Activated CD4-positive, alpha-beta T cell treated with anti-CD3 and anti-CD28 coated beads, Interleukin-2, Interleukin-6, amounts not matched to agents 100 ng/mL and 50 ng/mL, durations not matched to agents 16 hours and 8 hours (primary cell): ENCODE results near the gene EIF3F.
A peak's percentile ranks its signal among the peaks of the same experiment; 100 is the strongest.
"Not testable (repeated sequence)": the region's sequence is repeated elsewhere in the genome, so short reads cannot be mapped to it uniquely, and the experiment has no call there.

ENCODE experiments used
- DNase-seq: peaks from one replicate; pipeline ENCODE4 v3.0.0-alpha.2; 2020

Gene EIF3F, protein sequence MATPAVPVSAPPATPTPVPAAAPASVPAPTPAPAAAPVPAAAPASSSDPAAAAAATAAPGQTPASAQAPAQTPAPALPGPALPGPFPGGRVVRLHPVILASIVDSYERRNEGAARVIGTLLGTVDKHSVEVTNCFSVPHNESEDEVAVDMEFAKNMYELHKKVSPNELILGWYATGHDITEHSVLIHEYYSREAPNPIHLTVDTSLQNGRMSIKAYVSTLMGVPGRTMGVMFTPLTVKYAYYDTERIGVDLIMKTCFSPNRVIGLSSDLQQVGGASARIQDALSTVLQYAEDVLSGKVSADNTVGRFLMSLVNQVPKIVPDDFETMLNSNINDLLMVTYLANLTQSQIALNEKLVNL

DNA sequence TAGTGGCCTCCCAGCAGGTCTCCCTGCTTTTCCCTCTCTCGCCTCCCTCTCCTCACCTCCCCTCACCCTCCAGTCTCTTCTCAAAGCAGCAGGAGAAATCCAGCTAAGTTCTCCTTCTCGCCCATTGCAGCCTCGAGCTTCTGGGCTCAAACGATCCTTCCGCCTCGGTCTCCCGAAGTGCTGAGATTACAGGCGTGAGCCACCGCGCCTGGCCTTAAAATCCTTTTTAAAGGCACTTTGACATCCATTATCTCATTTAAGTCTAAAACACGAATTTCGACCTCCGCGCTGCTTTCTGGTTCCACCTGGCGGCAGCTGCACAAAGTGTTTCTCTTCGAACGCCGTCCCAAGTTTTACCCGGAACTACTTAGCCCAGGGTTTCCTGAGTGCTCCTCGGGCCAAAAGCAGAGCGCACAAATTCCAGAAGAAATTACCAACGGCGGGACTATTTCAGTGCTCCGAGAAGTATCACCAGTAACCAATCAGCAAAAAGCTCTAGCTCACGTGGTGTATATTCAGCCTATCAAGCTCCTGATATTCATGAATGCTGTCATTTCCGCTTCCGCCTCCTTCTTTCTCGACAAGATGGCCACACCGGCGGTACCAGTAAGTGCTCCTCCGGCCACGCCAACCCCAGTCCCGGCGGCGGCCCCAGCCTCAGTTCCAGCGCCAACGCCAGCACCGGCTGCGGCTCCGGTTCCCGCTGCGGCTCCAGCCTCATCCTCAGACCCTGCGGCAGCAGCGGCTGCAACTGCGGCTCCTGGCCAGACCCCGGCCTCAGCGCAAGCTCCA, at the start of gene EIF3F:
TSS of gene EIF3F (plus strand) at position 570 of the 792 bp plus-strand sequence. CDS start at position 586, 16 bp downstream.
- peak; percentile 96 for DNase-seq

GRCh38 chr11:7941146-7941545, 46.0 kb upstream of the EIF3F start:
- DNase-seq = no peak

GRCh38 chr11:7941608-7942007, 45.5 kb upstream of the EIF3F start, which contains the start of gene OR10A3:
TSS of gene OR10A3 (minus strand) at chr11:7941708. CDS start at chr11:7939520, 2,188 bp downstream.
- DNase-seq = no peak

DNA sequence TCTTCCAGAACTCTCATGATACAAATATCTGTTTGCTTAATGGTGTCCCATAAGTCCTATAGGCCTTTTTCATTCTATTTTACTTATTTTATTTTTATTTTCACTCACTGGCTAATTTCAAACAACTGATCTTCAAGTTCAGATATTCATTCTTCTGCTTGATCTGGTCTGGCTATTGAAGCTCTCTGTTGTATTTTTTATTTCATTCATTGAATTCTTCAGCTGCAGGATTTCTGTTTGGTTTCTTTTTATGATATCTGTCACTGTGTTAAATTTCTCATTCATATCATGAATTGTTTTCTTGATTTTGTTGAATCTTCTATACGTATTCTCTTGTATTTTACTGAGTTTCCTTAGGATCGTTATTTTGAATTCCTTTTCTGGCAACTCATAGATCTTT, 43.0 kb upstream of the EIF3F start:
- DNase-seq = no peak

GRCh38 chr11:7949934-7950333, 37.2 kb upstream of the EIF3F start:
- no peak for DNase-seq

GRCh38 chr11:7955191-7955590, 31.9 kb upstream of the EIF3F start:
- DNase-seq = no peak

- DNase-seq = no peak
These were observed 22.9 kb upstream of the EIF3F start for GRCh38 chr11:7964261-7964660.

DNA sequence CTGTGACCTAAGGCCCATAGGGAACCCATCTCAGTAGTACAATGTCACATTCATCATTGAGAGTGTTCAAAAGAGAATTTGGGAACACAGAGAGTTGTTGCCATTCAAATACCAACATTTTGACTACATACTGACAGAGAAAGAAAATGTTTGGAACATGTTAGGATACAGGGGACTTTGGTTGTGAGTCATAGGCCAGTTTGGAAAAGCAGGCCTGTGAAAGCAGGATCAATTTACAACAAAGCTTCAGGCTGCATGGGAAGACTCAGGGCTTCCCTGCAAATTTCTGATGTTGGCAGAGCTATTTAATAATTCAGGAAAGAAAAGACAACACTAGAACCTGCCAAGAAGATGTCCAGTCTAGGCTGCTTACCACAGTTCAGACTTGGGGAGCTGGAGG, 22.3 kb upstream of the EIF3F start:
- DNase-seq = no peak

GRCh38 chr11:7965386-7965785, 21.8 kb upstream of the EIF3F start, which contains the start of gene NLRP10:
TSS of gene NLRP10 (minus strand) at chr11:7965447. CDS start at chr11:7963495, 1,952 bp downstream.
- no peak for DNase-seq

- no peak for DNase-seq
These were observed 20.0 kb upstream of the EIF3F start for GRCh38 chr11:7967097-7967496.

- no peak for DNase-seq
These were observed 19.3 kb upstream of the EIF3F start for GRCh38 chr11:7967826-7968225.

GRCh38 chr11:7968686-7969085, 18.5 kb upstream of the EIF3F start:
- DNase-seq = no peak

DNA sequence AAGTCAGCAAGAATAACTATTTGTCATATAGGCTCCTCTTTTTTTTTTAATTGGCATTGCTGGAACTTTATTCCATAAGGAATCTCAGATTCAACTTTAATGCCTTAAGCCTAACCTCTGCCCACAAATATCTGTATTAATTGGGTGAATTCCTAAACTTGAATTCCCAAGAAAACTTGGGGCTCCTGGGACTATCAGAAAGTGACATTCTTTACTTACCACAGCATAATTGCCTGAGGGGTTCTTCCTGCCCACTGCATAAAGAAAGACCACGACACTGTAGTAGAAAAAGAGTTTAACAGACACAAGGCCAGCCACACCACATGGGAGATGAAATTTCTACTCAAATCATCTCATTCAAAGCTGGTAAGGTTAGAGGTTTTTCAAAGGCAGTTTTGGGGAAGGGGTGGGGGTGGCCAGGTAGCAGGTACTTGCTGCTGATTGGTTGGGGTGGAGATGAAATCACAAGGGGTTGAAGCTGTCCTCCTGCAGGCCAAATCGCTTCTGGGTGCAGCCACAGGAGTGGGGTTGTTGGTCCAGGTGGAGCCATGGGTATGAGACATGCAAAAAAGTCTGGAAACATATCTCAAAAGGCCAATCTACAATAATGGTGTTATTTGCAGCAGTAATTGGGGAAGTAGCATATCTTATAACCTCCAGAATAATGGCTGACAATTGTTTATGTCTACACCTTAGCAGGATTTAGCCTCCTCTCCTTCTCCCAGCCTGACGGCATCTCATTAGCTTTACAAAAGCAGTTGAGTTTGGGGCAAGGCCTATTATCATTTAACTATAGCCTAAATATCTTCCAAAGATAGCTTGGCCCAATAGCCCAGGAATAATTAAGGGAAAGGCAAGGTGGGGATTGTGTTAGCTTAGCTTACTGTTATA, 17.1 kb upstream of the EIF3F start:
- no peak for DNase-seq

- no peak for DNase-seq
These were observed 15.3 kb upstream of the EIF3F start for GRCh38 chr11:7971846-7972245.

GRCh38 chr11:7973011-7973410, 14.1 kb upstream of the EIF3F start:
- no peak for DNase-seq

DNA sequence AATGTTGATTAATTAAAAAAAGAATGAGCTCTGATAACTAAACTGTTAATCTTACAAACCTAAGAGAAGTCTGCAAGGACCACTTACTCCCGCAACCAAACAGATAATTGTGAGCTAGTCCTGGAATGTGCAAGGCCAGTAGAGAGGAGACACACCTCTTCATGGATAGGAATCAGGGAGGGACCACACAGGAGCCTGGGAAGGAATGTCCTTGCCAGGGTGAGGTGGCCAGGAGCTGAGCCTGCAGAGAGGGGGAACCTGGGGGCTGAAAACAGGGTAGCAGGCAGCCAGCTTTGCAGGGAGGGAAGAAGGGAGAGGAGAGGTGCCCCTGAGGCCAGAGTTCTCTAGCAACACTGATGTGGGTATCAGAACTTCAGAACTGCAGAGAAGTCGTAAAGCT, 12.5 kb upstream of the EIF3F start:
- no peak for DNase-seq

DNA sequence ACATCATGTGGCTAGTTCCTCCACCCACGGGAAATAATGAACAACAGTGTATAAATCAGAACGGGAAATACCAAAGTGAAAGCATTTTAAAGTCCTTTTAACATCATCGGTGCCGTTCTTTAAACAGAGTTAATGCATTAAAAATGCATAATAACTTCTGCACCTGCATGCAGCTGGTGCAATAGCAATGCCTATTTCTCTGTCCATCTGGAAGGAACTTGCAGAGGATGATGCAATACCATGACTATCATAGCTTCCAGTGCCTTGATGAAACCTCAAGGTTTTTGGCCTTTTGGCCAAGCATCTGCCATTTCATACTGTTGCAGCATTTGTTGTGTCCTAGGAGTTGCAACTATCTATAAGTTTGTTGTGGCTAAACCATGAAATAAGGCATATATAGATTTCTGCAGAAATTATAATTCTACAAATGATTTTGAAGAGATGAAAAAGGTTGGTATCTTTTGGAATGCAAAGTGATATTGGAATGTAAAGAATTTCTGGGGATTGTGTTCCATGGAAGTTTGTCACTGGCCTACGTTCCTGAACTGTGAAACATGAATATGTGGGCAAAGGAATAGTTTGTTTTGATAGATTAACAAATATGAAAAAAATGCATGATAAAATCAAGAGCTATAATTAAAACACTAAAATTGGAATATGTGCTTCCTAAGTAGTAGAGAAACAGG, 9.8 kb upstream of the EIF3F start:
- no peak for DNase-seq

GRCh38 chr11:7981619-7982157, 5.4 kb upstream of the EIF3F start:
- no peak for DNase-seq

DNA sequence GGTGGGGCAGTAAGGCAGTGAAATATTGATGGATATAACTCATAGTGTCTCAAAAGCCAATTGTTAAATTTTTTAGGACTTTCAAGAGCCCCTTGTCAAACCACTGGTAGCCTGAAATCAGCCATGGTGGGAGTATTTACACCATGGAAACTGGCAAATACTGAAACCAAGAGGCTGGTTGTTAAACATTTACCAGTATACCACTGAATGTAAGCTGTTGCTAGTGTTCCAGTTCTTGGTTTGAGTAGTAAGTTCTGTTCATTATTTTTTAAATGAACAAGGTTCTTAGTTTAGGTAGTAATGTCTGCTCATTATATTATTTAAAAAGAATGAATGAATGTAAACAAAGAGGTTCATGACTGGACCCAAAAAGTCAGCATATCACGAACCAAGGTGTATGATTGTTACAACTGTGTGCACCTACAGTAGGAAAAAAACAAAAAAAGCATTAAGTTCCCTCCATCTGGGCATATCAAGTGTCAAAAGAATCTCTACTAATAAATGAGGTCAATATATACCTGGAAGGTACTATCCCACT, 4.5 kb upstream of the EIF3F start:
- no peak for DNase-seq

- no peak for DNase-seq
These were observed 3.1 kb upstream of the EIF3F start for GRCh38 chr11:7983832-7984590.

GRCh38 chr11:7987560-7987883, 385 bp downstream of the EIF3F start:
- DNase-seq = not testable (repeated sequence)
